Endothelial cell of umbilical vein (primary cell): ENCODE data around the gene CAV1.

Experiments
- POLR2A ChIP-seq: IDR thresholded peaks from 2 replicates; pipeline ENCODE4 v1.6.1; 2012; ENCODE audit warnings: low read depth, mild to moderate bottlenecking, control low read depth, low read length
- TF ChIP-seq, protein P1 (sequence below), 2 donors: IDR thresholded peaks; 1 replicate in 1 of 2; 2 replicates in 1 of 2; pipeline ENCODE4 v1.5.1; 2011; ENCODE audit warnings: low read length in 2 of 2, mild to moderate bottlenecking in 2 of 2, moderate library complexity in 2 of 2, control low read depth in 1 of 2, inconsistent platforms in 1 of 2, low read depth in 1 of 2; ENCODE audit not compliant: insufficient read depth in 1 of 2; ENCODE audit errors: extremely low read depth in 1 of 2

- no peak for TF ChIP-seq POLR2A
- TF ChIP-seq, protein P1, sequence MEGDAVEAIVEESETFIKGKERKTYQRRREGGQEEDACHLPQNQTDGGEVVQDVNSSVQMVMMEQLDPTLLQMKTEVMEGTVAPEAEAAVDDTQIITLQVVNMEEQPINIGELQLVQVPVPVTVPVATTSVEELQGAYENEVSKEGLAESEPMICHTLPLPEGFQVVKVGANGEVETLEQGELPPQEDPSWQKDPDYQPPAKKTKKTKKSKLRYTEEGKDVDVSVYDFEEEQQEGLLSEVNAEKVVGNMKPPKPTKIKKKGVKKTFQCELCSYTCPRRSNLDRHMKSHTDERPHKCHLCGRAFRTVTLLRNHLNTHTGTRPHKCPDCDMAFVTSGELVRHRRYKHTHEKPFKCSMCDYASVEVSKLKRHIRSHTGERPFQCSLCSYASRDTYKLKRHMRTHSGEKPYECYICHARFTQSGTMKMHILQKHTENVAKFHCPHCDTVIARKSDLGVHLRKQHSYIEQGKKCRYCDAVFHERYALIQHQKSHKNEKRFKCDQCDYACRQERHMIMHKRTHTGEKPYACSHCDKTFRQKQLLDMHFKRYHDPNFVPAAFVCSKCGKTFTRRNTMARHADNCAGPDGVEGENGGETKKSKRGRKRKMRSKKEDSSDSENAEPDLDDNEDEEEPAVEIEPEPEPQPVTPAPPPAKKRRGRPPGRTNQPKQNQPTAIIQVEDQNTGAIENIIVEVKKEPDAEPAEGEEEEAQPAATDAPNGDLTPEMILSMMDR (IDR thresholded peaks at IDR 0.05; ENCODE audit: extremely low read depth in 1 of 2, insufficient read depth in 1 of 2, low read depth in 1 of 2, low read length in 2 of 2), result no peak
Measured at GRCh38 chr7:116517626-116518025, 7.2 kb upstream of the CAV1 start.
